ENCODE measurements around the gene NGRN. TPM values are rescaled to one million over a fixed set of nuclear protein-coding genes. Genes with fewer than 3 reads are reported as not detected.
"Not testable (repeated sequence)": the region's sequence is repeated elsewhere in the genome, so short reads cannot be mapped to it uniquely, and the experiment has no call there.

NGRN gene
- total RNA-seq, 2 donors from 2014 or later = 38.0 to 38.9 TPM

DNA sequence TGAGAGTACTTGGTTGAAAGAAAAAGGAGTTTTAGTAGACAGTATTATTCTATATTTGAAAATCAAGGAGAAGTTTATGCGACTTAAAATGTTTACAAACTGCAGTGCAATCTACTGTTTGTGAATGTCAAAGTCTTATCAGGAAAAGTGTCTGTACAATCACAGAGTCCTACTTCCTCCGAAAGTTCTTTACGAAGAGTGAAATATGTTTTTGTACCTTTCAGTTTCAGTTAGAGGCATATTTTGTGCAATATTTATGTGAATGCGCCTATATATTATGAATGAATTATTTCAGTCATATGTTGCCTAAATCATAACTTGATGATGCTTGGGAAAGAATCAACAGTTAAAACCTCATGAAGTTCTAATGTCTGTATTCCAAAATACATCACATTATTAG, 31.5 kb downstream of the NGRN start:
- H3K4me3 Mint-ChIP-seq = no peak overlapping the region
- H3K27ac Mint-ChIP-seq = no peak overlapping the region
- ATAC-seq (replicated peaks in 1 of 2) (no peak), DNase-seq (no peak)
- peaks cover 26% of the 10 kb centered on the region for H3K4me1 Mint-ChIP-seq (ENCODE audit: low read depth)
- H3K36me3 Mint-ChIP-seq (ENCODE audit: insufficient read depth in 2 of 2) = no peaks in the 10 kb centered on the region
- H3K9me3 Mint-ChIP-seq = no peaks in the 10 kb centered on the region
- H3K27me3 Mint-ChIP-seq (ENCODE audit: low read depth) = peaks cover 5% of the 10 kb centered on the region

GRCh38 chr15:90300541-90300940, 35.1 kb downstream of the NGRN start:
- no peak overlapping the region for H3K27ac Mint-ChIP-seq
- no peaks in the 10 kb centered on the region for H3K9me3 Mint-ChIP-seq
- H3K4me3 Mint-ChIP-seq = no peak overlapping the region
- ATAC-seq (replicated peaks in 1 of 2) (no peak), DNase-seq (no peak)
- H3K4me1 Mint-ChIP-seq (ENCODE audit: low read depth) = peaks cover 36% of the 10 kb centered on the region
- H3K36me3 Mint-ChIP-seq (ENCODE audit: insufficient read depth in 2 of 2) = no peaks in the 10 kb centered on the region
- H3K27me3 Mint-ChIP-seq (ENCODE audit: low read depth) = no peaks in the 10 kb centered on the region

GRCh38 chr15:90300988-90301706, 35.7 kb downstream of the NGRN start:
- Mint-ChIP-seq H3K4me1 (ENCODE audit: low read depth) (peaks cover 42% of the 10 kb centered on the region), H3K27ac (no peak overlapping the region), H3K4me3 (no peak overlapping the region), H3K9me3 (no peaks in the 10 kb centered on the region), H3K36me3 (ENCODE audit: insufficient read depth in 2 of 2) (no peaks in the 10 kb centered on the region), H3K27me3 (ENCODE audit: low read depth) (no peaks in the 10 kb centered on the region)
- DNase-seq (peak; percentile 70 to 73), ATAC-seq (replicated peaks in 1 of 2) (peak; percentile 64 to 84)

GRCh38 chr15:90301707-90302300, 36.3 kb downstream of the NGRN start:
- Mint-ChIP-seq H3K27ac (no peak overlapping the region), H3K27me3 (ENCODE audit: low read depth) (no peaks in the 10 kb centered on the region), H3K36me3 (ENCODE audit: insufficient read depth in 2 of 2) (no peaks in the 10 kb centered on the region), H3K4me3 (no peak overlapping the region), H3K4me1 (ENCODE audit: low read depth) (peaks cover 49% of the 10 kb centered on the region), H3K9me3 (no peaks in the 10 kb centered on the region)
- no peak for ATAC-seq (replicated peaks in 1 of 2)
- DNase-seq = no peak

DNA sequence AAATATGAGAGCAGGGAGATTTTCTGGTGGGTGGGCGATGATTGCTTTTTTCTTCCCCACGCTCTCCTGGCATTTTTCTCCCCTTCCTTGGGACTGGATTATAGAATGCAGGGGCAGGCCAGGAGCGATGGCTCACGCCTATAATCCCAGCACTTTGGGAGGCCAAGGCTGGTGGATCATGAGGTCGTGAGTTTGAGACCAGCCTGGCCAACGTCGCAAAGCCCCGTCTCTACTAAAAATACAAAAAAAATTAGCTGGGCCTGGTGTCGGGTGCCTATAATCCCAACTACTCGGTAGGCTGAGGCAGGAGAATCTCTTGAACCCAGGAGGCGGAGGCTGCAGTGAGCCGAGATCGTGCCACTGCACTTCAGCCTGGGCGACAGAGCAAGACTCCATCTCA, 39.9 kb downstream of the NGRN start:
- Mint-ChIP-seq H3K4me1 (ENCODE audit: low read depth) (peaks cover 62% of the 10 kb centered on the region), H3K4me3 (peak overlapping the region in 1 of 2 donors; percentile 15)
- not testable (repeated sequence) for H3K9me3 Mint-ChIP-seq; DNase-seq; ATAC-seq (replicated peaks in 1 of 2); H3K27ac Mint-ChIP-seq; H3K36me3 Mint-ChIP-seq (ENCODE audit: insufficient read depth in 2 of 2); H3K27me3 Mint-ChIP-seq (ENCODE audit: low read depth)

- peaks cover 56% of the 10 kb centered on the region for H3K4me1 Mint-ChIP-seq (ENCODE audit: low read depth)
- H3K27ac Mint-ChIP-seq = peak overlapping the region; percentile 3
- H3K36me3 Mint-ChIP-seq (ENCODE audit: insufficient read depth in 2 of 2) = no peaks in the 10 kb centered on the region
- ATAC-seq (replicated peaks in 1 of 2) (no peak), DNase-seq (no peak)
- no peaks in the 10 kb centered on the region for H3K27me3 Mint-ChIP-seq (ENCODE audit: low read depth)
- H3K4me3 Mint-ChIP-seq = peak overlapping the region; percentile 67 to 82
- no peaks in the 10 kb centered on the region for H3K9me3 Mint-ChIP-seq
Observed at GRCh38 chr15:90305932-90306331, 40.5 kb downstream of the NGRN start.

DNA sequence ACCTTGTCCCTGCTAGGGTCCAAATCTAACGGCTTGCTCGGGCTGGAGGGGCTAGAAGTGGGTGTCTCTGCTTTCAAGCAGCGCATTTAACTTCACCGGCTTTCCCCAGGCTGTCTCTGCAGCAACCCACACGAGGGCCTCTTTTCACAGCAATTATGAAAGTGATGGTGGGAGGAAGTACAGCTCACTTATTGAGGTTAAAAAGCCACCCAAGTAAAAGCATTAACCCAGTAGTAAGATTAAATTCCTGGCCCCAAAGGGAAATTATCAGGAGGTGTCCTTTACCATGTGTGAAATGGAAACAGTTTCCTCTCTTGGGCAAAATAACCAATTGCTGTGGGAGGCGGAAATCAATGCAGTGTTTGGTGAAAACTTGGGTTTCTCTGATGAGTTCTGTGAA, 41.1 kb downstream of the NGRN start:
- DNase-seq (peak; percentile 55 to 64), ATAC-seq (replicated peaks in 1 of 2) (peak; percentile 87 to 92)
- Mint-ChIP-seq H3K4me3 (peak overlapping the region; percentile 67 to 82), H3K27me3 (ENCODE audit: low read depth) (no peaks in the 10 kb centered on the region), H3K27ac (no peak overlapping the region), H3K36me3 (ENCODE audit: insufficient read depth in 2 of 2) (no peaks in the 10 kb centered on the region), H3K4me1 (ENCODE audit: low read depth) (peaks cover 52% of the 10 kb centered on the region), H3K9me3 (no peaks in the 10 kb centered on the region)

DNA sequence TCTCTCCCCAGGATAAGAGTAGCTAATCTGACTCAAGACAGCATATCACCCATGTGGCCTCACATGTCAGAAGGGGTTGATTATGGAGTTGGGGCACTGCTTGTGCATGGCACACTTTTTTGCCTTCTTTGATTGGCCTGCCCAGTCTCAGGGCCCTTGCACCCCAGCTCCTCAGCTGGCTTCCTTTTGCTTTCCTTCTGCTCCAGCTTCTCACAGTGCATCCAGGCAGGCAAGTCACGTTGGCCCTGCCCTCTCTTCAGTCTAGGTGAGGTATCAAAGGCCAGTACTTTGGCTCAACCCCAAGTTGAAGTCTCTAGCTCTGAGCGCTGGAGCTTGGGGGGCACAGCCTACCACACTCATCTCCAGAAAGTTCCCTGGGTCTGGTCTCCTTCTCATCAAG, 42.2 kb downstream of the NGRN start:
- Mint-ChIP-seq H3K27me3 (ENCODE audit: low read depth) (no peaks in the 10 kb centered on the region), H3K4me1 (ENCODE audit: low read depth) (peaks cover 56% of the 10 kb centered on the region), H3K9me3 (no peaks in the 10 kb centered on the region), H3K27ac (no peak overlapping the region), H3K36me3 (ENCODE audit: insufficient read depth in 2 of 2) (no peaks in the 10 kb centered on the region), H3K4me3 (no peak overlapping the region)
- DNase-seq (no peak), ATAC-seq (replicated peaks in 1 of 2) (peak in 1 of 2 donors; percentile 9)

GRCh38 chr15:90309020-90309419, 43.5 kb downstream of the NGRN start:
- ATAC-seq (replicated peaks in 1 of 2) = peak in 1 of 2 donors; percentile 37
- Mint-ChIP-seq H3K27me3 (ENCODE audit: low read depth) (no peaks in the 10 kb centered on the region), H3K4me3 (no peak overlapping the region), H3K27ac (no peak overlapping the region), H3K9me3 (no peaks in the 10 kb centered on the region), H3K36me3 (ENCODE audit: insufficient read depth in 2 of 2) (no peaks in the 10 kb centered on the region), H3K4me1 (ENCODE audit: low read depth) (peaks cover 48% of the 10 kb centered on the region)
- DNase-seq = no peak

GRCh38 chr15:90315278-90315982, 50.0 kb downstream of the NGRN start:
- Mint-ChIP-seq H3K9me3 (no peaks in the 10 kb centered on the region), H3K4me3 (no peak overlapping the region), H3K36me3 (ENCODE audit: insufficient read depth in 2 of 2) (no peaks in the 10 kb centered on the region), H3K4me1 (ENCODE audit: low read depth) (peaks cover 22% of the 10 kb centered on the region), H3K27ac (no peak overlapping the region), H3K27me3 (ENCODE audit: low read depth) (no peaks in the 10 kb centered on the region)
- DNase-seq = no peak
- no peak for ATAC-seq (replicated peaks in 1 of 2)

GRCh38 chr15:90316139-90316538, 50.7 kb downstream of the NGRN start:
- no peaks in the 10 kb centered on the region for H3K9me3 Mint-ChIP-seq
- DNase-seq = no peak
- peaks cover 25% of the 10 kb centered on the region for H3K4me1 Mint-ChIP-seq (ENCODE audit: low read depth)
- H3K27ac Mint-ChIP-seq = no peak overlapping the region
- H3K36me3 Mint-ChIP-seq (ENCODE audit: insufficient read depth in 2 of 2) = no peaks in the 10 kb centered on the region
- no peak overlapping the region for H3K4me3 Mint-ChIP-seq
- no peak for ATAC-seq (replicated peaks in 1 of 2)
- no peaks in the 10 kb centered on the region for H3K27me3 Mint-ChIP-seq (ENCODE audit: low read depth)

- ATAC-seq (replicated peaks in 1 of 2) = no peak
- Mint-ChIP-seq H3K4me3 (no peak overlapping the region), H3K36me3 (ENCODE audit: insufficient read depth in 2 of 2) (no peaks in the 10 kb centered on the region), H3K4me1 (ENCODE audit: low read depth) (peaks cover 10% of the 10 kb centered on the region), H3K9me3 (no peaks in the 10 kb centered on the region), H3K27me3 (ENCODE audit: low read depth) (no peaks in the 10 kb centered on the region), H3K27ac (no peak overlapping the region)
- DNase-seq = no peak
Observed at GRCh38 chr15:90318591-90318990, 53.1 kb downstream of the NGRN start.

GRCh38 chr15:90320062-90320884, 54.8 kb downstream of the NGRN start:
- Mint-ChIP-seq H3K4me1 (ENCODE audit: low read depth) (peaks cover 10% of the 10 kb centered on the region), H3K4me3 (peak overlapping the region; percentile 48), H3K27me3 (ENCODE audit: low read depth) (no peaks in the 10 kb centered on the region), H3K36me3 (ENCODE audit: insufficient read depth in 2 of 2) (no peaks in the 10 kb centered on the region), H3K27ac (peak overlapping the region; percentile 2), H3K9me3 (no peaks in the 10 kb centered on the region)
- ATAC-seq (replicated peaks in 1 of 2) (peak; percentile 99), DNase-seq (peak; percentile 69 to 71)

Data from activated T-cell treated with anti-CD3 and anti-CD28 coated beads, Interleukin-2, amount 50 U/mL, for 72 hours (primary cell).